Measurements from ENCODE around the gene PRKCE.

Gene PRKCE

DNA sequence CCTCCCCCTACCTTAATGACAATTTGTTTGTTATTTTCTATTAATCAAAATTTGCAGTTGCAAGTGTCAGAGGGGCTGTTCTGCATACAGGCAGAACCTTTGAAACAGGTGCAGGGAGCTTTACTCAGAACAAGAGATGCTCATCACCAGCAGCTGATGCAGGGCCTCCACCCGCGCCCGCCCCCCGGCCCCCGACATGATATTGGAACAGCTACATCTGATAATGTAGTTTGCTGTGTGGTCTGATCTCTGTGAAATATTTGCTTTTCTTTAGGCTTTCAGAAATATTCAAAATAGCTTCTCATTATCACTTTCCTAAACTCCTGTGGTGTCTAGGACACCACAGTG, 130.0 kb downstream of the PRKCE start:
- TF ChIP-seq, protein P1, sequence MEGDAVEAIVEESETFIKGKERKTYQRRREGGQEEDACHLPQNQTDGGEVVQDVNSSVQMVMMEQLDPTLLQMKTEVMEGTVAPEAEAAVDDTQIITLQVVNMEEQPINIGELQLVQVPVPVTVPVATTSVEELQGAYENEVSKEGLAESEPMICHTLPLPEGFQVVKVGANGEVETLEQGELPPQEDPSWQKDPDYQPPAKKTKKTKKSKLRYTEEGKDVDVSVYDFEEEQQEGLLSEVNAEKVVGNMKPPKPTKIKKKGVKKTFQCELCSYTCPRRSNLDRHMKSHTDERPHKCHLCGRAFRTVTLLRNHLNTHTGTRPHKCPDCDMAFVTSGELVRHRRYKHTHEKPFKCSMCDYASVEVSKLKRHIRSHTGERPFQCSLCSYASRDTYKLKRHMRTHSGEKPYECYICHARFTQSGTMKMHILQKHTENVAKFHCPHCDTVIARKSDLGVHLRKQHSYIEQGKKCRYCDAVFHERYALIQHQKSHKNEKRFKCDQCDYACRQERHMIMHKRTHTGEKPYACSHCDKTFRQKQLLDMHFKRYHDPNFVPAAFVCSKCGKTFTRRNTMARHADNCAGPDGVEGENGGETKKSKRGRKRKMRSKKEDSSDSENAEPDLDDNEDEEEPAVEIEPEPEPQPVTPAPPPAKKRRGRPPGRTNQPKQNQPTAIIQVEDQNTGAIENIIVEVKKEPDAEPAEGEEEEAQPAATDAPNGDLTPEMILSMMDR (conservative IDR thresholded peaks at IDR 0.05; ENCODE audit: control insufficient read depth, insufficient read depth, low read depth, low read length) = no peak
- H3K4me3 ChIP-seq (ENCODE audit: control insufficient read depth, low read depth, low read length) = no peak overlapping the region
- no peak for DNase-seq (ENCODE audit: low read depth)

DNA sequence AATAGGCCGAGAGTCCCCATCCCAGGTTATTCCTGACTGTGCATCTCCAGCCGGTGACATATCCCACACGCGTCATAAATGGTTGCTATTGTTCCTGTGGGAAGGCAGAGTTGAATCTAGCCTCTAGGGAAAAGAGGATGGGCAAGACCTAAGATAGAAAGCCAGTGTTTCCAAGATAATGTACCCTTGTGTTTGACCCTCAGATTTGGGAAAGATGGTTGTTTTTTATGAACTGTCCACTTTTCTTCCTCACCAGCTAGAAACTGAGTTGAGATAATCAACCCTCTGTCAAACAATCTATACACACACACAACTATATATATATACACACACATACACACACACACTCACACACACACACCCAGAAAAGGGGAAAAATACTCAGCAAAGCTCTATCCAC, 131.0 kb downstream of the PRKCE start:
- H3K4me3 ChIP-seq (ENCODE audit: control insufficient read depth, low read depth, low read length) = no peak overlapping the region
- DNase-seq (ENCODE audit: low read depth) = no peak
- TF ChIP-seq, protein P1 (conservative IDR thresholded peaks at IDR 0.05; ENCODE audit: control insufficient read depth, insufficient read depth, low read depth, low read length) = no peak

DNA sequence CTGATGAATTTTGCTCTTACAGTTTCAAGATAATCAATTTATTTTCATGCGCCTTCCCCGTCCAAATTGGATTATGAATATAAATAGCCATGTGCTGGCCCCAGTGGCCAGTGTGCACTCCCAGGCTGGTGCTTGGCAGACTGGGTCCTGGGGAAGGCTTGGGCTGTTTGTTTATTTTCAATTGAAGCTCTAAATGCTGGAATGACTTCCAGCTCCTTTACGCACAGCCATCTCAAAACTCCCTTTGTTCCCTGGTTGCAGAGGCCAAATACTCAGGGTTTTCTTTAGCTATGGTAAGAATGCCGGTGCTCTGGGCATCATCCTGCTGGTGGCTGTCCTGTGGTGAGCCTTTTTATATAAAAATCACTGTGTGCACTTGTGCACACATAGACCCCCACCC, 131.5 kb downstream of the PRKCE start:
- DNase-seq (ENCODE audit: low read depth) = no peak
- TF ChIP-seq, protein P1 (conservative IDR thresholded peaks at IDR 0.05; ENCODE audit: control insufficient read depth, insufficient read depth, low read depth, low read length) = no peak
- H3K4me3 ChIP-seq (ENCODE audit: control insufficient read depth, low read depth, low read length) = no peak overlapping the region

DNA sequence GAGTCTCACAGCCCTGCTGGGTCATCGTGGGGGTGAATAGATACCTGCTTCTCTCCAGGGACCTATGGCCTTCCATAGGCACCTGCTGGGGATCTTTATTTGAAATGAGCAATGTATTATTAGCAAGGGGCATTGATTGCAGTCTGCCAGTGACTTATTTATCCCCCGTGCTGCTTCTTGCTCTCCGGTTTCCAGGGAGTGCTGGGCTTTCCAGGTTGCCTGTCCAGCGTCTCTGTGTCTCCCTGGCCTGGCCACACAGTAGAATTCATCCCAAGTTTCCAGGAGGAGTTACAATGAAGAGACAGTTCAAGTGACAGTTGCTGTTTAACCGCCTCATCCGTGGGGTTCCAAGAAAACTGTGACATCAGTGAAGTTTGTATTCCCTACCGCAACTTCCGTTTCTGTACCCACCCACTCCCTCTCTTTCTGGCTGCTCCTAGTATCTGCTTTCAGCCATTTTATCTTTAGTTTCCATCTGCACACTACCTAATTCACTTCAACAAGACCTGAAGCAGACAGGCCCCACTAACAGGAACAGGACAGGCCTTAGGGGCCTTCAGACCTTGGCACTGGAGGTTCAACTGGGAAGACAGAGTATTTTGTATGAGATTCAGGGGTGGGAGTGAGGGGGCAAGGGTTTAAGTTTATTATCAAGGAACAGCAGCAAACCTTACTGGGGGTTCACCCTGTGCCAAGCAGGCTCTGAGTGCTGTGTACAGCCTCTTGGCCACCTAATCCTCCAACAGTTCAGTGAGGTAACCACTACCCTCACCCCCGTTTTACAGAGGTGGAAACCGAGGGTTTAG, 134.8 kb downstream of the PRKCE start:
- no peak for DNase-seq (ENCODE audit: low read depth)
- TF ChIP-seq, protein P1 (conservative IDR thresholded peaks at IDR 0.05; ENCODE audit: control insufficient read depth, insufficient read depth, low read depth, low read length) = no peak
- H3K4me3 ChIP-seq (ENCODE audit: control insufficient read depth, low read depth, low read length) = no peak overlapping the region

DNA sequence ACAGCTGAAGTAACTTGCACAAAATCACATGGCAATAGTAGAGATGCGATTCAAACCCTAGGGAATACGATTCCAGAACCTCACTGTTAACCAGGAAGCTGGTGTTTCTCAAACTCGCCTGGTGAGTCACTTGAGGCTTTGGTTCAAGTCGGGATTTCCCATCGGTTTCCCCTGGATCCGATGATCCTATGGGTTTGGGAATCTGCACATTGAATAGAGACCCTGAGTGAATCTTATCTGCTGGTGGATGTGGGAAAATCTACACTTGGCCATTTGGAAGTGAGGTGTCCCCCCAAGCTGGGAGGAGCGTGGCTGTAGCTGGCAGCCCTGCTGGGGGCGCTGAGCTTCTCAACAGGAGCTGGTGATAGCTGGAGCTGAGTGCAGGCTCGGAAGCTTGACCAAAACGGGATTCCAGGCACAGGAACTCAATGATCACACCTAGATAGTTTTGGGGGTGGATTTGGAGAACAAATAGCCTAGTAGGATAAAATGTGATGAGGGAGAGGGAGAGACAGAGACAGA, 135.4 kb downstream of the PRKCE start:
- TF ChIP-seq, protein P1 (conservative IDR thresholded peaks at IDR 0.05; ENCODE audit: control insufficient read depth, insufficient read depth, low read depth, low read length) = no peak
- no peak overlapping the region for H3K4me3 ChIP-seq (ENCODE audit: control insufficient read depth, low read depth, low read length)
- peak; percentile 86 for DNase-seq (ENCODE audit: low read depth)

DNA sequence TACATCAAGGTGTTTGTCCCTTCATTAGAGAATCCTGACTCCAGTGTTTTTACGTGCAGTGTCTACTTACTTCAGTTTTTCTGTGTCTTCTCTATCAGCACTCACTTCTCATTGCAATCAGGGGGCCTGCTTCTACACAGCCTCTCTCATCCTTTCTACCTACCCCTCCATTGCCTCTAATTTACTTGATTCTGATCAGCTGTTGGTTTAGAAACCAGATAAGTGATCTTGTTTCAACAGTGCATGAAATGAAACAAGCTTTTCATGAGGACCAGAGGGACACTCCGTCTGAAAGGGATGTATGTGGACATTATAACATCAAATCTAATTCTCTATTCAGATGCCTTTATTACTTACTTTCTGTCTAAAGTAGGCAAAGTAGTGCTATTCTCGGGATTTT, 136.9 kb downstream of the PRKCE start:
- DNase-seq (ENCODE audit: low read depth) = no peak
- TF ChIP-seq, protein P1 (conservative IDR thresholded peaks at IDR 0.05; ENCODE audit: control insufficient read depth, insufficient read depth, low read depth, low read length) = no peak

More for the DNA sequence above, 136.9 kb downstream of the PRKCE start:
- no peak overlapping the region for H3K4me3 ChIP-seq (ENCODE audit: control insufficient read depth, low read depth, low read length)
